ENCODE data around the gene CHCHD10.

CHCHD10 gene

GRCh38 chr22:23762842-23763578 is 4.8 kb downstream of the CHCHD10 start, which contains the start of gene C22orf15:
TSS of gene C22orf15 (plus strand) at chr22:23762990. CDS start at chr22:23763307, 317 bp downstream.
- Histone ChIP-seq H4K20me1 (ENCODE audit: insufficient read depth, low read length) (no peaks in the 10 kb centered on the region), H3K4me1 (ENCODE audit: insufficient read depth, low read length) (peaks cover 28% of the 10 kb centered on the region), H3K4me2 (ENCODE audit: insufficient read depth, low read length) (no peak within 1 kb of the TSS), H3K9ac (ENCODE audit: low read depth, low read length) (peak within 1 kb of the TSS; percentile 9; the same call in 1 of the 2 replicates), H3K36me3 (ENCODE audit: insufficient read depth, low read length) (no peaks in the 10 kb centered on the region; the same call in 1 of the 2 replicates), H3K79me2 (ENCODE audit: insufficient read depth, low read length) (no peaks in the 10 kb centered on the region), H2AFZ (ENCODE audit: low read depth, low read length) (no peak within 1 kb of the TSS), H3K9me3 (ENCODE audit: insufficient read depth, low read length, severe bottlenecking) (no peaks in the 10 kb centered on the region), H3K27ac (ENCODE audit: low read length) (0 out of 2 replicates have a peak within 1 kb of the TSS, but pooled peaks have one; percentile 37), H3K27me3 (ENCODE audit: insufficient read depth, low read length, poor library complexity) (no peaks in the 10 kb centered on the region), H3K4me3 (ENCODE audit: low read depth in 1 of 2, low read length in 2 of 2) (no peak within 1 kb of the TSS)
- DNase-seq, result peak; percentile 62
- no peak for TF ChIP-seq EZH2 (IDR thresholded peaks at IDR 0.05; ENCODE audit: borderline replicate concordance, low read depth, low read length, severe bottlenecking)
- TF ChIP-seq, protein P1, sequence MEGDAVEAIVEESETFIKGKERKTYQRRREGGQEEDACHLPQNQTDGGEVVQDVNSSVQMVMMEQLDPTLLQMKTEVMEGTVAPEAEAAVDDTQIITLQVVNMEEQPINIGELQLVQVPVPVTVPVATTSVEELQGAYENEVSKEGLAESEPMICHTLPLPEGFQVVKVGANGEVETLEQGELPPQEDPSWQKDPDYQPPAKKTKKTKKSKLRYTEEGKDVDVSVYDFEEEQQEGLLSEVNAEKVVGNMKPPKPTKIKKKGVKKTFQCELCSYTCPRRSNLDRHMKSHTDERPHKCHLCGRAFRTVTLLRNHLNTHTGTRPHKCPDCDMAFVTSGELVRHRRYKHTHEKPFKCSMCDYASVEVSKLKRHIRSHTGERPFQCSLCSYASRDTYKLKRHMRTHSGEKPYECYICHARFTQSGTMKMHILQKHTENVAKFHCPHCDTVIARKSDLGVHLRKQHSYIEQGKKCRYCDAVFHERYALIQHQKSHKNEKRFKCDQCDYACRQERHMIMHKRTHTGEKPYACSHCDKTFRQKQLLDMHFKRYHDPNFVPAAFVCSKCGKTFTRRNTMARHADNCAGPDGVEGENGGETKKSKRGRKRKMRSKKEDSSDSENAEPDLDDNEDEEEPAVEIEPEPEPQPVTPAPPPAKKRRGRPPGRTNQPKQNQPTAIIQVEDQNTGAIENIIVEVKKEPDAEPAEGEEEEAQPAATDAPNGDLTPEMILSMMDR (IDR thresholded peaks at IDR 0.05; ENCODE audit: borderline replicate concordance, extremely low read depth, low read length, poor library complexity, severe bottlenecking), result no peak
- peak; percentile 50 for ATAC-seq (ENCODE audit: insufficient read depth, low read depth)

- no peak overlapping the region for H3K27ac ChIP-seq (ENCODE audit: low read length)
- TF ChIP-seq EZH2 (IDR thresholded peaks at IDR 0.05; ENCODE audit: borderline replicate concordance, low read depth, low read length, severe bottlenecking), result no peak
- TF ChIP-seq, protein P1 (IDR thresholded peaks at IDR 0.05; ENCODE audit: borderline replicate concordance, extremely low read depth, low read length, poor library complexity, severe bottlenecking), result no peak
- no peaks in the 10 kb centered on the region for H3K79me2 ChIP-seq (ENCODE audit: insufficient read depth, low read length)
- H2AFZ ChIP-seq (ENCODE audit: low read depth, low read length), result no peak overlapping the region
- ATAC-seq (ENCODE audit: insufficient read depth, low read depth), result no peak
- H3K27me3 ChIP-seq (ENCODE audit: insufficient read depth, low read length, poor library complexity), result no peaks in the 10 kb centered on the region
- H3K36me3 ChIP-seq (ENCODE audit: insufficient read depth, low read length), result no peaks in the 10 kb centered on the region; the same call in 1 of the 2 replicates
- no peaks in the 10 kb centered on the region for H3K9me3 ChIP-seq (ENCODE audit: insufficient read depth, low read length, severe bottlenecking)
- no peak overlapping the region for H3K9ac ChIP-seq (ENCODE audit: low read depth, low read length)
- H4K20me1 ChIP-seq (ENCODE audit: insufficient read depth, low read length), result no peaks in the 10 kb centered on the region
- no peak overlapping the region for H3K4me3 ChIP-seq (ENCODE audit: low read depth in 1 of 2, low read length in 2 of 2)
- H3K4me1 ChIP-seq (ENCODE audit: insufficient read depth, low read length), result peaks cover 12% of the 10 kb centered on the region
- no peak overlapping the region for H3K4me2 ChIP-seq (ENCODE audit: insufficient read depth, low read length)
- no peak for DNase-seq
Observed at GRCh38 chr22:23760056-23760455, 7.7 kb downstream of the CHCHD10 start.

DNA sequence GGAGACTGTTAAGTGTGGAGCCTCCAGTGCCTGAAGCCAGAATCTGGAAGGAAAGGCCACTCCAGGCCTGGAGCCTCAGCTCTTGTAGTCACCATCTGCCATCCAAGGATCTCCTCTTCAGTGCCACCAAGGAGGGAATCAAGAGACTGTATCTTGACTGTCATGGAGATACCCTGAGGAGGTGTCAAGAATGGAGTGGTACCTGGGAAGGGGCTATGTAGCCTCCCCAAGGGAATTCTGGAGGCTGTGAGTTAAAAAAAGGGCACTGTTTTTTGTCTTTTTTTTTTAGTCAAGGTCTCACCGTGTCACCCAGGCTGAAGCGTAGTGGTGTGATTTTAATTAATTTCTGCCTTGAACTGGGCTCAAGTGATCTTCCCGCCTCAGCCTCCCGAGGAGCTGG is 8.2 kb downstream of the CHCHD10 start:
- no peaks in the 10 kb centered on the region for H3K36me3 ChIP-seq (ENCODE audit: insufficient read depth, low read length)
- no peak overlapping the region for H3K4me2 ChIP-seq (ENCODE audit: insufficient read depth, low read length)
- H4K20me1 ChIP-seq (ENCODE audit: insufficient read depth, low read length), result no peaks in the 10 kb centered on the region
- no peaks in the 10 kb centered on the region for H3K79me2 ChIP-seq (ENCODE audit: insufficient read depth, low read length)
- no peak overlapping the region for H3K9ac ChIP-seq (ENCODE audit: low read depth, low read length)
- peaks cover 12% of the 10 kb centered on the region for H3K4me1 ChIP-seq (ENCODE audit: insufficient read depth, low read length)
- no peak for ATAC-seq (ENCODE audit: insufficient read depth, low read depth)
- no peak for DNase-seq
- TF ChIP-seq EZH2 (IDR thresholded peaks at IDR 0.05; ENCODE audit: borderline replicate concordance, low read depth, low read length, severe bottlenecking), result no peak
- TF ChIP-seq, protein P1 (IDR thresholded peaks at IDR 0.05; ENCODE audit: borderline replicate concordance, extremely low read depth, low read length, poor library complexity, severe bottlenecking), result no peak
- H3K9me3 ChIP-seq (ENCODE audit: insufficient read depth, low read length, severe bottlenecking), result no peaks in the 10 kb centered on the region
- H3K27ac ChIP-seq (ENCODE audit: low read length), result no peak overlapping the region
- H3K27me3 ChIP-seq (ENCODE audit: insufficient read depth, low read length, poor library complexity), result no peaks in the 10 kb centered on the region
- no peak overlapping the region for H3K4me3 ChIP-seq (ENCODE audit: low read depth in 1 of 2, low read length in 2 of 2)
- no peak overlapping the region for H2AFZ ChIP-seq (ENCODE audit: low read depth, low read length)
